HEK293 (cell line): ENCODE data around the gene CDK9.

Experiments used
- CTCF ChIP-seq: fragments of 450-650 bp; formaldehyde crosslinking; IDR thresholded peaks from 2 replicates; pipeline ENCODE4 v1.5.1; 2016; ENCODE audit warnings: missing biosample characterization, missing genetic modification characterization
- MEIS1 ChIP-seq: sonication (generic); formaldehyde crosslinking; IDR thresholded peaks from 2 replicates; pipeline ENCODE4 v1.8.1; 2022; ENCODE audit warnings: missing genetic modification reagents, mild to moderate bottlenecking, borderline replicate concordance
- OSR2 ChIP-seq: fragments of 450-650 bp; formaldehyde crosslinking; IDR thresholded peaks from 2 replicates; pipeline ENCODE4 v1.5.1; 2016; ENCODE audit warnings: missing biosample characterization, missing genetic modification characterization
- PATZ1 ChIP-seq: fragments of 450-650 bp; formaldehyde crosslinking; IDR thresholded peaks from 2 replicates; pipeline ENCODE4 v1.5.1; 2016; ENCODE audit warnings: missing biosample characterization, missing genetic modification characterization
- SP2 ChIP-seq: fragments of 450-650 bp; formaldehyde crosslinking; IDR thresholded peaks from 2 replicates; pipeline ENCODE4 v1.5.1; 2016; ENCODE audit warnings: missing biosample characterization, missing genetic modification characterization
- ZBTB1 ChIP-seq: fragments of 450-650 bp; formaldehyde crosslinking; IDR thresholded peaks from 2 replicates; pipeline ENCODE4 v1.5.1; 2016; ENCODE audit warnings: missing biosample characterization, missing genetic modification characterization
- ZNF202 ChIP-seq: fragments of 450-650 bp; formaldehyde crosslinking; IDR thresholded peaks from 2 replicates; pipeline ENCODE4 v1.5.1; 2016; ENCODE audit warnings: missing biosample characterization, missing genetic modification characterization, borderline replicate concordance
- ZNF704 ChIP-seq: fragments of 450-650 bp; formaldehyde crosslinking; IDR thresholded peaks from 2 replicates; pipeline ENCODE4 v1.5.1; 2016; ENCODE audit warnings: missing biosample characterization, missing genetic modification characterization

GRCh38 chr9:127758843-127759242 is 27.0 kb upstream of the CDK9 start:
- TF ChIP-seq SP2 (tag by site-specific recombination) (no peak), CTCF (tag by site-specific recombination) (no peak), MEIS1 (CRISPR knock-in tag) (no peak), PATZ1 (tag by site-specific recombination) (no peak), ZNF704 (no peak), ZBTB1 (tag by site-specific recombination) (no peak), OSR2 (tag by site-specific recombination) (no peak), ZNF202 (tag by site-specific recombination) (no peak)
